ENCODE measurements around the gene NEB. TPM values are rescaled to one million over a fixed set of nuclear protein-coding genes. Genes with fewer than 3 reads are reported as not detected.
"Not testable (repeated sequence)": the region's sequence is repeated elsewhere in the genome, so short reads cannot be mapped to it uniquely, and the experiment has no call there.

NEB gene
- total and polyA plus RNA-seq, 2 experiments from 2014 or later = 0.40 to 1.2 TPM

DNA sequence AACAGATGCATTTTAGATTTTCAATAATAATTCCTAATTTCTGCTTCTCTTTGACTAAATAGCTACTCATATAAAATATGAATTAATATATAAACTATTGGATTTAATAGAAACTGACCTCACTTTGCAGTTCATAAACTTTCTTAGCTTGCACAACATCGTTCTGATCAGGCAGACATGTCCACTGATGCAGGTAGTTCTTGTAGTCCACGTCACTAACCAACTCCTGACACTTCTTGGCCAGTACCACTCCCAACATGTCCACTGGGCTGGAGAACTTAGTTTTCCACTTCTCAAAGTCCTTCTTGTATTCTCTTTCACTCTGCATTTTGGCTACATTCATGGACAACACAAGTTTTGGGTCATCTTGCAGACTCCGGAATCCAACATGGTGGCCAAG lies 83.8 kb downstream of the NEB start:
- Histone ChIP-seq H3K27me3 (no peaks in the 10 kb centered on the region), H3K9me3 (ENCODE audit: low read depth) (no peaks in the 10 kb centered on the region), H3K27ac (no peak overlapping the region), H3K4me3 (no peak overlapping the region), H3K4me1 (ENCODE audit: low read depth) (no peaks in the 10 kb centered on the region), H3K36me3 (no peaks in the 10 kb centered on the region)
- no peak for DNase-seq (ENCODE audit: low read depth in 1 of 2, low spot score in 1 of 2)
- TF ChIP-seq, protein P1, sequence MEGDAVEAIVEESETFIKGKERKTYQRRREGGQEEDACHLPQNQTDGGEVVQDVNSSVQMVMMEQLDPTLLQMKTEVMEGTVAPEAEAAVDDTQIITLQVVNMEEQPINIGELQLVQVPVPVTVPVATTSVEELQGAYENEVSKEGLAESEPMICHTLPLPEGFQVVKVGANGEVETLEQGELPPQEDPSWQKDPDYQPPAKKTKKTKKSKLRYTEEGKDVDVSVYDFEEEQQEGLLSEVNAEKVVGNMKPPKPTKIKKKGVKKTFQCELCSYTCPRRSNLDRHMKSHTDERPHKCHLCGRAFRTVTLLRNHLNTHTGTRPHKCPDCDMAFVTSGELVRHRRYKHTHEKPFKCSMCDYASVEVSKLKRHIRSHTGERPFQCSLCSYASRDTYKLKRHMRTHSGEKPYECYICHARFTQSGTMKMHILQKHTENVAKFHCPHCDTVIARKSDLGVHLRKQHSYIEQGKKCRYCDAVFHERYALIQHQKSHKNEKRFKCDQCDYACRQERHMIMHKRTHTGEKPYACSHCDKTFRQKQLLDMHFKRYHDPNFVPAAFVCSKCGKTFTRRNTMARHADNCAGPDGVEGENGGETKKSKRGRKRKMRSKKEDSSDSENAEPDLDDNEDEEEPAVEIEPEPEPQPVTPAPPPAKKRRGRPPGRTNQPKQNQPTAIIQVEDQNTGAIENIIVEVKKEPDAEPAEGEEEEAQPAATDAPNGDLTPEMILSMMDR (IDR thresholded peaks at IDR 0.05; ENCODE audit: low read depth, low read length) = no peak

DNA sequence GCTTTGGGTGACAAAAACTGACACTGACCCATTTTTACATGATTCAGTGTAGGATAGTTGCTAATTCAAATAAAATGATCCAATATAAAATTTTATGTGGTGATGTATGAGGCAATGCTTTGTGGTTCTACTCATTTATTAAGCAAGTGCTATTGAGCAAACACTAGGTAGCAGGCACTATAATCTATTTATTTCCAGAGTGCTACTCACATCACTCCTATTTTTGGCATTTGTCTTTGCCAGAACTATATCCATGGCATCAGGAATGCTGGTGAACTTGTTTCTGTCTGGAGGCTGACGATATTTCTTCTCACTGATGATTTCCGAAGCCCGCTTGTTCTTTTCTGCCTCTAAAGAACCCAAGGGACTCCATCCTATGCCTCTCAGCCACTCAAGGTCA lies 84.3 kb downstream of the NEB start:
- no peak overlapping the region for H3K27ac ChIP-seq
- TF ChIP-seq, protein P1 (IDR thresholded peaks at IDR 0.05; ENCODE audit: low read depth, low read length) = no peak

DNA sequence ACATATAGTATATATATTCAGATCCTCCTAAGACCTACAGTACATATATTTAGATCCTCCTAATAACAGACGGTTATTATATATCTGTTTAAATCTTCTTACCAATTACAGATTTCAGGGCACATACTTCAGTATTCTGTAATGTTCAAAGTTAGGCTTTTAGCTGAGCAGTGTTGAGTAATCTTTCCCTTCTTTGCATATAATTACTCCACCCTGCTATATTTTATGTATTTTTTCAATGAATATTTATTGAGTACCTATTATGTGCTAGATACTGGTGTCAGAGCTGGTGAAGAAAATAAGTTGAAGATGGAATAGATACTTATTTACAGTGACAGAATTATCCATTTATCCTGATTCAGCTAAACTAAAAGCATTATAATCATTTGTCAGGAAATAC lies 84.9 kb downstream of the NEB start:
- TF ChIP-seq, protein P1 (IDR thresholded peaks at IDR 0.05; ENCODE audit: low read depth, low read length) = no peak
- no peak overlapping the region for H3K4me3 ChIP-seq
- no peaks in the 10 kb centered on the region for H3K27me3 ChIP-seq
- no peaks in the 10 kb centered on the region for H3K9me3 ChIP-seq (ENCODE audit: low read depth)
- no peaks in the 10 kb centered on the region for H3K36me3 ChIP-seq
- no peak for DNase-seq (ENCODE audit: low read depth in 1 of 2, low spot score in 1 of 2)
- no peaks in the 10 kb centered on the region for H3K4me1 ChIP-seq (ENCODE audit: low read depth)
- H3K27ac ChIP-seq = no peak overlapping the region

More for the DNA sequence above, 84.3 kb downstream of the NEB start:
- Histone ChIP-seq H3K9me3 (ENCODE audit: low read depth) (no peaks in the 10 kb centered on the region), H3K36me3 (no peaks in the 10 kb centered on the region), H3K27me3 (no peaks in the 10 kb centered on the region), H3K4me3 (no peak overlapping the region), H3K4me1 (ENCODE audit: low read depth) (no peaks in the 10 kb centered on the region)
- DNase-seq (ENCODE audit: low read depth in 1 of 2, low spot score in 1 of 2) = no peak

DNA sequence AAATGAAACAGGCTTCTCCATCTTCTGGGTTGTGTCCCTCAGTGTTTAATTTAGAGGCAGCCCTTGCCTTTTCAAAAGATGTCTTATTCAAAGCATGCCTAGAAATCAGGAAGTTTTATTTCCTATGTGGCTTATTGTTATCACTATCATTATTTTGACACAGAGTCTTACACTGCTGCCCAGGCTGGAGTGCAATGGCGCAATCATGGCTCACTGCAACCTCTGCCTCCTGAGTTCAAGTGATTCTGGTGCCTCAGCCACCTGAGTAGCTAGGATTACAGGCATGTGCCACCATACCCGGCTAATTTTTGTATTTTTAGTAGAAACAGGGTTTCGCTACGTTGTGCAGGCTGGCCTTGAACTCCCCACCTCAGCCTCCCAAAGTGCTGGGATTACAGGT lies 87.8 kb downstream of the NEB start:
- H3K36me3 ChIP-seq; H3K4me3 ChIP-seq; H3K27ac ChIP-seq; H3K4me1 ChIP-seq (ENCODE audit: low read depth); H3K27me3 ChIP-seq; H3K9me3 ChIP-seq (ENCODE audit: low read depth); DNase-seq (ENCODE audit: low read depth in 1 of 2, low spot score in 1 of 2): not testable (repeated sequence)

DNA sequence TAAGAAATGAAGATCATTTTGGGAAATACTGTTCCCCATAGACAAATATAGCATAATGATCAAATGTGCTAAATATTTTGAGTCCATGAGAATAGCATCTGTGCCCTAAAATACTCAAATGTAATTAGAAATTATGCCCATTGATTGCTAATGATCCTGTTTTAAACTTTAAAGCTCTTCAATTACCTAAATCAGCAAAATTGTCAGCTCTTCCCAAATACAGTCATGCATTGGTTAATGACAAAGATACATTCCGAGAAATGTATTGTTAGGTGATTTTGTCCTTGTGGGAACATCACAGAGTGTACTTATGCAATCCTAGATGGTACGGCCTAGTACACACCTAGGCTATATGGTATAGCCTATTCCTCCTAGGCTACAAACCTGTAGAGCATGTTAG lies 89.7 kb downstream of the NEB start:
- Histone ChIP-seq H3K9me3 (ENCODE audit: low read depth) (no peaks in the 10 kb centered on the region), H3K4me1 (ENCODE audit: low read depth) (no peaks in the 10 kb centered on the region), H3K27me3 (no peaks in the 10 kb centered on the region), H3K36me3 (no peaks in the 10 kb centered on the region), H3K27ac (no peak overlapping the region), H3K4me3 (no peak overlapping the region)
- TF ChIP-seq, protein P1 (IDR thresholded peaks at IDR 0.05; ENCODE audit: low read depth, low read length) = no peak
- no peak for DNase-seq (ENCODE audit: low read depth in 1 of 2, low spot score in 1 of 2)

DNA sequence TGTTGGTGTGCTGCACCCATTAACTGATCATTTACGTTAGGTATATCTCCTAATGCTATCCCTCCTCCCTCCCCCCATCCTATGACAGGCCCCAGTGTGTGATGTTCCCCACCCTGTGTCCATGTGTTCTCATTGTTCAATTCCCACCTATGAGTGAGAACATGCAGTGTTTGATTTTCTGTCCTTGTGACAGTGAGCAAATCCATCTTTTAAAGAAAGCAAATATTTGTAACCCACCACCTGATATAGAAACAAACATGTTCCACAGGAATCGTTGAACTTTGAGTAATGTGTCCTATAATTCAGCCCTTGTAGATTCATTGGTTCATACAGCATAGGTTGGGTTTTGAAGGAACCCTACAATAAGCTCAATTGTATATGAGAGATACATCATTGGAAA lies 92.4 kb downstream of the NEB start:
- not testable (repeated sequence) for H3K4me3 ChIP-seq, H3K27ac ChIP-seq

DNA sequence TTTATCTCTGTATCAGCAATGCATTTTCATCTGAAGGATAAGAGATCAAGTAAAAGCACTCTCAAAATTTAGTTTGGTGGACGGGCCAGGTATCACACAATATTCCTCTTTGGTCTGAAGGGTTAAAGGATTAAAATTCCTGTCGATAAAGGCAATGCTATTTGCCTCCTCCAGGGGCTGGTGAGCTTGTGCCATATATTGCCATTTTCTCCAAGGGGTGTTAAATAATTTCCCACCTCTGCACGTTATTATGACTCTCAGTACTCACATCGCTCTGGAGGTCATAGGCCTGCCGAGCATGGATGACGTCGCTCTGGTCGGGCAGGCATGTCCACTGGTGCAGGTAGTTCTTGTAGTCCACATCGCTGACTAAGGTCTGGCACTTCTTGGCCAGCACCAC lies 94.2 kb downstream of the NEB start:
- Histone ChIP-seq H3K9me3 (ENCODE audit: low read depth) (no peaks in the 10 kb centered on the region), H3K4me3 (no peak overlapping the region), H3K36me3 (no peaks in the 10 kb centered on the region), H3K27me3 (no peaks in the 10 kb centered on the region), H3K4me1 (ENCODE audit: low read depth) (no peaks in the 10 kb centered on the region), H3K27ac (no peak overlapping the region)
- TF ChIP-seq, protein P1 (IDR thresholded peaks at IDR 0.05; ENCODE audit: low read depth, low read length) = no peak
- no peak for DNase-seq (ENCODE audit: low read depth in 1 of 2, low spot score in 1 of 2)

More for the DNA sequence above, 92.4 kb downstream of the NEB start:
- H3K27me3 ChIP-seq; H3K36me3 ChIP-seq; DNase-seq (ENCODE audit: low read depth in 1 of 2, low spot score in 1 of 2); H3K9me3 ChIP-seq (ENCODE audit: low read depth); H3K4me1 ChIP-seq (ENCODE audit: low read depth): not testable (repeated sequence)
